Endothelial cell of umbilical vein (primary cell): ENCODE data around the gene EDRF1. TPM values are rescaled to one million over a fixed set of nuclear protein-coding genes. Genes with fewer than 3 reads are reported as not detected.

Source experiments
- BruUV-seq: library from RNA; stranded (reverse); fragments of 400-500 nt; replicated peaks from 2 replicates; lab custom pipeline; 2021; lab: Mats Ljungman, UMichigan
- CTCF ChIA-PET: fragments of 300-600, 350-600 bp; sonication (Branson Sonifier 250); formaldehyde crosslinking; loops from one replicate; lab custom pipeline; 2021; ENCODE audit warnings: antibody characterized with exemption, inconsistent platforms; lab: Charles Lee
- POLR2A ChIA-PET: fragments of 300-600, 350-600 bp; sonication (Branson Sonifier 250); formaldehyde crosslinking; loops from one replicate; lab custom pipeline; 2021; ENCODE audit warnings: antibody characterized with exemption, inconsistent platforms; lab: Charles Lee
- DNase-seq: peaks from one replicate; pipeline ENCODE4 v3.0.0-alpha.2; 2011; ENCODE audit warnings: low read depth, low spot score
- FAIRE-seq: peaks from 2 replicates; lab custom pipeline; 2011; peaks lifted over from hg19 to GRCh38; lab: Jason Lieb, UNC
- H2AFZ ChIP-seq: 2 replicates; pipeline ENCODE4 v1.6.0; 2012; ENCODE audit warnings: low read depth, low read length, control low read depth, inconsistent platforms
- H3K27ac ChIP-seq: 2 replicates; pipeline ENCODE4 v1.5.1; 2011; ENCODE audit warnings: low read depth, mild to moderate bottlenecking, control low read depth, low read length, moderate library complexity; ENCODE audit not compliant: insufficient read depth
- H3K27me3 ChIP-seq, 2 experiments: 2 replicates each; pipeline versions ENCODE4 v1.6.0 to v1.6.1; 2011; ENCODE audit warnings: low read length in 2 of 2, mixed read lengths in 1 of 2; ENCODE audit not compliant: control insufficient read depth in 2 of 2, insufficient read depth in 2 of 2
- H3K36me3 ChIP-seq, 2 experiments: 2 replicates in 1 of 2; 3 replicates in 1 of 2; pipeline ENCODE4 v1.5.1; 2011; ENCODE audit warnings: low read length in 2 of 2, mild to moderate bottlenecking in 1 of 2, moderate library complexity in 1 of 2; ENCODE audit not compliant: control insufficient read depth in 2 of 2, insufficient read depth in 2 of 2; ENCODE audit errors: extremely low read depth in 1 of 2
- H3K4me1 ChIP-seq: 3 replicates; pipeline ENCODE4 v1.5.1; 2011; ENCODE audit warnings: mild to moderate bottlenecking, low read length; ENCODE audit not compliant: control insufficient read depth, insufficient read depth; ENCODE audit errors: extremely low read depth
- H3K4me2 ChIP-seq: 2 replicates; pipeline ENCODE4 v1.6.1; 2011; ENCODE audit warnings: low read length, control low read depth, mixed read lengths; ENCODE audit not compliant: insufficient read depth
- H3K4me3 ChIP-seq, 3 experiments: fragments of 200-600 bp in 1 of 3; sonication (generic), shearing (Covaris generic) in 1 of 3; replicated peaks in 1 of 3; 2 replicates each; pipeline ENCODE4 v1.5.1; 2011 to 2016; ENCODE audit warnings: control low read depth in 3 of 3, low read length in 3 of 3, mild to moderate bottlenecking in 2 of 3, inconsistent platforms in 1 of 3, low read depth in 1 of 3, moderate library complexity in 1 of 3; ENCODE audit not compliant: insufficient read depth in 1 of 3
- H3K79me2 ChIP-seq: 2 replicates; pipeline ENCODE4 v1.6.0; 2012; ENCODE audit warnings: low read length, inconsistent platforms; ENCODE audit not compliant: control insufficient read depth, insufficient read depth
- H3K9ac ChIP-seq: replicated peaks from 2 replicates; pipeline ENCODE3; 2011; ENCODE audit warnings: low read length, control low read depth; ENCODE audit not compliant: insufficient read depth; ENCODE audit errors: extremely low read depth
- H3K9me1 ChIP-seq: replicated peaks from 3 replicates; pipeline ENCODE4 v1.6.0; 2011; ENCODE audit warnings: mild to moderate bottlenecking, low read length; ENCODE audit not compliant: control insufficient read depth, insufficient read depth; ENCODE audit errors: extremely low read depth
- H3K9me3 ChIP-seq: replicated peaks from 2 replicates; pipeline ENCODE4 v1.5.1; 2012; ENCODE audit warnings: low read length, inconsistent platforms; ENCODE audit not compliant: control insufficient read depth, insufficient read depth
- H4K20me1 ChIP-seq: replicated peaks from 2 replicates; pipeline ENCODE3; 2011; ENCODE audit warnings: mild to moderate bottlenecking, low read length; ENCODE audit not compliant: control insufficient read depth, insufficient read depth; ENCODE audit errors: extremely low read depth
- EZH2 ChIP-seq: IDR thresholded peaks from 2 replicates; pipeline ENCODE4 v1.6.1; 2012; ENCODE audit warnings: borderline replicate concordance, low read depth, mild to moderate bottlenecking, moderate library complexity, low read length, inconsistent platforms; ENCODE audit not compliant: severe bottlenecking
- FOS ChIP-seq: IDR thresholded peaks from 2 replicates; pipeline ENCODE4 v1.6.1; 2011; ENCODE audit warnings: mild to moderate bottlenecking, low read length, moderate library complexity, borderline replicate concordance; ENCODE audit not compliant: insufficient read depth
- GATA2 ChIP-seq: IDR thresholded peaks from 2 replicates; pipeline ENCODE4 v1.7.0; 2011; ENCODE audit warnings: low read depth, mild to moderate bottlenecking, moderate library complexity, mixed read lengths, low read length; ENCODE audit not compliant: insufficient read length, insufficient read depth
- JUN ChIP-seq: IDR thresholded peaks from 2 replicates; pipeline ENCODE4 v1.6.1; 2011; ENCODE audit warnings: borderline replicate concordance, low read depth; ENCODE audit not compliant: insufficient read length, insufficient read depth
- MYC ChIP-seq: IDR thresholded peaks from one replicate; pipeline ENCODE4 v1.6.1; 2011; ENCODE audit warnings: mild to moderate bottlenecking, low read depth, low read length
- POLR2A ChIP-seq: IDR thresholded peaks from 2 replicates; pipeline ENCODE4 v1.6.1; 2012; ENCODE audit warnings: low read depth, mild to moderate bottlenecking, control low read depth, low read length
- POLR2AphosphoS5 ChIP-seq: IDR thresholded peaks from 2 replicates; pipeline ENCODE4 v1.6.1; 2012; ENCODE audit warnings: low read depth, mild to moderate bottlenecking, control low read depth, low read length, moderate library complexity; ENCODE audit not compliant: insufficient read depth
- dilution Hi-C: fragments of 300-500 bp; cut with MboI; formaldehyde crosslinking; loops from one replicate; pipeline ENCODE4 v1.15.0; 2019; ENCODE audit warnings: low sequenced_read_pairs; ENCODE audit not compliant: extremely low pct_ligation_motif_present
- intact Hi-C: fragments of 100-400 bp; cut with micrococcal nuclease; formaldehyde crosslinking; loops from one replicate; pipeline ENCODE4 v1.10.0; 2022
- polyA plus RNA-seq, 4 experiments: library from polyadenylated mRNA; depleted of rRNA in 3 of 4; stranded (reverse) in 3 of 4; unstranded in 1 of 4; fragments of >200 nt; gene quantifications; 2 replicates each; pipeline versions ENCODE4 v1.2.1 to v1.2.3, GENCODE V29; 2011 to 2012; ENCODE audit warnings: missing spikeins in 1 of 4
- total RNA-seq: library from RNA; stranded (reverse); gene quantifications from 2 replicates; pipeline ENCODE4 v1.2.3, GENCODE V29; 2021
- TF ChIP-seq, protein P1 (sequence below): IDR thresholded peaks from 2 replicates; pipeline ENCODE4 v1.6.1; 2011; ENCODE audit not compliant: insufficient read depth, insufficient read length
- TF ChIP-seq, protein P2 (sequence below), 2 donors: IDR thresholded peaks; 1 replicate in 1 of 2; 2 replicates in 1 of 2; pipeline ENCODE4 v1.5.1; 2011; ENCODE audit warnings: low read length in 2 of 2, mild to moderate bottlenecking in 2 of 2, moderate library complexity in 2 of 2, control low read depth in 1 of 2, inconsistent platforms in 1 of 2, low read depth in 1 of 2; ENCODE audit not compliant: insufficient read depth in 1 of 2; ENCODE audit errors: extremely low read depth in 1 of 2

Gene EDRF1
- total and polyA plus RNA-seq, 2 donors (not counting 3 experiments of a cell fraction or from before 2014, with no cell fraction given): 11.6 to 27.8 TPM

- Histone ChIP-seq H2AFZ (no peak overlapping the region), H3K4me1 (no peaks in the 10 kb centered on the region), H3K9ac (no peak overlapping the region), H3K4me2 (no peak overlapping the region), H3K79me2 (no peaks in the 10 kb centered on the region), H3K9me1 (no peaks in the 10 kb centered on the region), H3K36me3 (no peaks in the 10 kb centered on the region), H3K27ac (no peak overlapping the region), H3K4me3 (no peak overlapping the region), H4K20me1 (no peaks in the 10 kb centered on the region), H3K9me3 (no peaks in the 10 kb centered on the region), H3K27me3 (no peaks in the 10 kb centered on the region)
- intact Hi-C loops: no loop called here
- dilution Hi-C loops: no loop called here
- TF ChIP-seq POLR2A: no peak
- TF ChIP-seq FOS: no peak
- no peak for TF ChIP-seq GATA2
- TF ChIP-seq, protein P1, sequence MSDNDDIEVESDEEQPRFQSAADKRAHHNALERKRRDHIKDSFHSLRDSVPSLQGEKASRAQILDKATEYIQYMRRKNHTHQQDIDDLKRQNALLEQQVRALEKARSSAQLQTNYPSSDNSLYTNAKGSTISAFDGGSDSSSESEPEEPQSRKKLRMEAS: no peak
- no peak for TF ChIP-seq POLR2AphosphoS5
- TF ChIP-seq JUN: no peak
- TF ChIP-seq, protein P2, sequence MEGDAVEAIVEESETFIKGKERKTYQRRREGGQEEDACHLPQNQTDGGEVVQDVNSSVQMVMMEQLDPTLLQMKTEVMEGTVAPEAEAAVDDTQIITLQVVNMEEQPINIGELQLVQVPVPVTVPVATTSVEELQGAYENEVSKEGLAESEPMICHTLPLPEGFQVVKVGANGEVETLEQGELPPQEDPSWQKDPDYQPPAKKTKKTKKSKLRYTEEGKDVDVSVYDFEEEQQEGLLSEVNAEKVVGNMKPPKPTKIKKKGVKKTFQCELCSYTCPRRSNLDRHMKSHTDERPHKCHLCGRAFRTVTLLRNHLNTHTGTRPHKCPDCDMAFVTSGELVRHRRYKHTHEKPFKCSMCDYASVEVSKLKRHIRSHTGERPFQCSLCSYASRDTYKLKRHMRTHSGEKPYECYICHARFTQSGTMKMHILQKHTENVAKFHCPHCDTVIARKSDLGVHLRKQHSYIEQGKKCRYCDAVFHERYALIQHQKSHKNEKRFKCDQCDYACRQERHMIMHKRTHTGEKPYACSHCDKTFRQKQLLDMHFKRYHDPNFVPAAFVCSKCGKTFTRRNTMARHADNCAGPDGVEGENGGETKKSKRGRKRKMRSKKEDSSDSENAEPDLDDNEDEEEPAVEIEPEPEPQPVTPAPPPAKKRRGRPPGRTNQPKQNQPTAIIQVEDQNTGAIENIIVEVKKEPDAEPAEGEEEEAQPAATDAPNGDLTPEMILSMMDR (IDR thresholded peaks at IDR 0.05; ENCODE audit: extremely low read depth in 1 of 2, insufficient read depth in 1 of 2, low read depth in 1 of 2, low read length in 2 of 2): no peak
- no peak for TF ChIP-seq EZH2
- no peak for TF ChIP-seq MYC
- no peak for DNase-seq
- no TSS peak for BruUV-seq
- ChIA-PET POLR2A (no interaction called here), CTCF (no interaction called here)
- no peak for FAIRE-seq
Observed at GRCh38 chr10:125785791-125786190, 66.3 kb downstream of the EDRF1 start.
